HG03354 (cell line): ENCODE measurements around the gene SGSM2.

Experiments used
- ATAC-seq: cut with Tn5 transposase; IDR thresholded peaks from one replicate; pipeline ENCODE4 v1.9.1; 2021; ENCODE audit warnings: mild to moderate bottlenecking; ENCODE audit not compliant: unreplicated experiment, poor library complexity, severe bottlenecking

The SGSM2 gene

GRCh38 chr17:2336215-2336851 lies 968 bp upstream of the SGSM2 start, which contains the start of gene TSR1:
TSS of gene TSR1 (minus strand) at chr17:2336457. CDS start at chr17:2336427, 30 bp downstream.
- peak; percentile 86 for ATAC-seq

GRCh38 chr17:2337544-2338314 lies 428 bp downstream of the SGSM2 start:
- ATAC-seq = peak; percentile 24

- no peak for ATAC-seq
Observed at GRCh38 chr17:2338315-2338657, 985 bp downstream of the SGSM2 start.

- no peak for ATAC-seq
Observed at GRCh38 chr17:2343421-2343820, 6.1 kb downstream of the SGSM2 start.

- no peak for ATAC-seq
Observed at GRCh38 chr17:2344528-2344927, 7.2 kb downstream of the SGSM2 start.

- ATAC-seq = no peak
Observed at GRCh38 chr17:2346475-2346874, 9.2 kb downstream of the SGSM2 start.

- no peak for ATAC-seq
Observed at GRCh38 chr17:2347805-2348685, 10.7 kb downstream of the SGSM2 start.

GRCh38 chr17:2351269-2351668 lies 14.0 kb downstream of the SGSM2 start:
- no peak for ATAC-seq

GRCh38 chr17:2354311-2354710 lies 17.0 kb downstream of the SGSM2 start:
- ATAC-seq = no peak

GRCh38 chr17:2357237-2357636 lies 19.9 kb downstream of the SGSM2 start:
- no peak for ATAC-seq

GRCh38 chr17:2357931-2358434 lies 20.7 kb downstream of the SGSM2 start:
- no peak for ATAC-seq

- ATAC-seq = no peak
Observed at GRCh38 chr17:2361010-2361760, 23.9 kb downstream of the SGSM2 start.

- no peak for ATAC-seq
Observed at GRCh38 chr17:2362016-2362415, 24.7 kb downstream of the SGSM2 start.

GRCh38 chr17:2362416-2362815 lies 25.1 kb downstream of the SGSM2 start:
- no peak for ATAC-seq

GRCh38 chr17:2362881-2363280 lies 25.6 kb downstream of the SGSM2 start:
- no peak for ATAC-seq

- no peak for ATAC-seq
Observed at GRCh38 chr17:2363318-2363717, 26.0 kb downstream of the SGSM2 start.

- no peak for ATAC-seq
Observed at GRCh38 chr17:2363851-2364762, 26.8 kb downstream of the SGSM2 start.

- no peak for ATAC-seq
Observed at GRCh38 chr17:2364763-2365116, 27.4 kb downstream of the SGSM2 start.

- no peak for ATAC-seq
Observed at GRCh38 chr17:2365132-2365531, 27.8 kb downstream of the SGSM2 start.
